Osteoblast (primary cell): ENCODE results near the gene ARID3C. TPM values are rescaled to one million over a fixed set of nuclear protein-coding genes. Genes with fewer than 3 reads are reported as not detected.

ENCODE experiments used
- DNase-seq: peaks from one replicate; pipeline ENCODE4 v3.0.0; 2011; ENCODE audit warnings: low spot score, mixed read lengths; ENCODE audit not compliant: insufficient read length; ENCODE audit errors: missing footprints
- H2AFZ ChIP-seq: 2 replicates; pipeline ENCODE4 v1.6.0; 2011; ENCODE audit warnings: mild to moderate bottlenecking, low read length
- H3K27ac ChIP-seq: 2 replicates; pipeline ENCODE4 v1.5.1; 2011; ENCODE audit warnings: mild to moderate bottlenecking, low read depth, low read length, moderate library complexity
- H3K27me3 ChIP-seq: 2 replicates; pipeline ENCODE4 v1.6.0; 2012; ENCODE audit warnings: mild to moderate bottlenecking, control low read depth, inconsistent platforms, low read length, moderate library complexity; ENCODE audit not compliant: insufficient read depth
- H3K36me3 ChIP-seq: 2 replicates; pipeline ENCODE4 v1.5.1; 2011; ENCODE audit warnings: mild to moderate bottlenecking, low read length, control low read depth, moderate library complexity; ENCODE audit not compliant: insufficient read depth
- H3K4me1 ChIP-seq: 2 replicates; pipeline ENCODE4 v1.5.1; 2011; ENCODE audit warnings: mild to moderate bottlenecking, low read length, control low read depth, moderate library complexity; ENCODE audit not compliant: insufficient read depth
- H3K4me2 ChIP-seq: 2 replicates; pipeline ENCODE4 v1.6.0; 2011; ENCODE audit warnings: mild to moderate bottlenecking, low read length; ENCODE audit not compliant: insufficient read depth
- H3K4me3 ChIP-seq: fragments of 200-600 bp; sonication (generic); 3 replicates; pipeline ENCODE4 v1.5.1; 2012; ENCODE audit warnings: mild to moderate bottlenecking, low read length, inconsistent platforms; ENCODE audit not compliant: insufficient read depth
- H3K79me2 ChIP-seq: 2 replicates; pipeline ENCODE4 v1.6.0; 2012; ENCODE audit warnings: mild to moderate bottlenecking, low read length, control low read depth, inconsistent platforms; ENCODE audit not compliant: insufficient read depth
- H3K9me3 ChIP-seq: 2 replicates; pipeline ENCODE4 v1.5.1; 2011; ENCODE audit warnings: low read depth, low read length, control low read depth
- H4K20me1 ChIP-seq: 2 replicates; pipeline ENCODE4 v1.6.0; 2012; ENCODE audit warnings: mild to moderate bottlenecking, low read length, control low read depth; ENCODE audit not compliant: insufficient read depth
- CTCF ChIP-seq: IDR thresholded peaks from 2 replicates; pipeline ENCODE4 v1.5.1; 2011; ENCODE audit warnings: mild to moderate bottlenecking, low read depth, low read length, moderate library complexity; ENCODE audit errors: extremely low read depth
- total RNA-seq: library from RNA; depleted of rRNA; stranded (reverse); fragments of >200 nt; gene quantifications from 2 replicates; pipeline ENCODE4 v1.2.3, GENCODE V29; 2012

Gene ARID3C
- total RNA-seq, 1 donor = under 0.01 TPM

- Histone ChIP-seq H3K9me3 (no peaks in the 10 kb centered on the region), H3K4me1 (peaks cover 8% of the 10 kb centered on the region), H4K20me1 (no peaks in the 10 kb centered on the region), H3K79me2 (peaks cover 11% of the 10 kb centered on the region), H3K27me3 (no peaks in the 10 kb centered on the region), H3K36me3 (no peaks in the 10 kb centered on the region), H3K4me2 (no peak overlapping the region), H2AFZ (no peak overlapping the region), H3K4me3 (no peak overlapping the region), H3K27ac (no peak overlapping the region)
- DNase-seq = peak; percentile 0
- TF ChIP-seq CTCF = no peak
Measured at GRCh38 chr9:34607331-34607730, 21.5 kb downstream of the ARID3C start.

DNA sequence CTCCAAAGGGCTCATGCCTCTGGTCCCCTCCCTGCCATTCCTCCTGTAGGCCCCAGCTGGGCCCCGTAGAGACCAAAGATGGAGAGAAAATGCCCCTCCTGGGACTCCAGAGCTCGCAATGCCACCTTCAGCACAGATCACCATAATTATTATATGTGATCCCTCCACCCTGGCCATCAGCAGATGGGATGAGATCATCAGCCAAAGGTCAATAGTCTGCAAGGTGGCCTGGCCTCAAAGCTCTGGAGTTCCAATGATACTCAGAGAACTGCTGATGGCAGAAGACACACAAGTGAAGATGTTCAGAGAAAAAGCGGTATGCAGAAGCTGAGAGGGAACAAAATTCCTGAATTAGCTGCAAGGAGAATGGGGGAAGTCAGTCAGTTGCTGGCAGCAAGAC, 22.0 kb downstream of the ARID3C start:
- peaks cover 11% of the 10 kb centered on the region for H3K79me2 ChIP-seq
- H3K4me3 ChIP-seq = no peak overlapping the region
- peak; percentile 59 for DNase-seq
- H3K27ac ChIP-seq = no peak overlapping the region
- no peaks in the 10 kb centered on the region for H3K36me3 ChIP-seq
- TF ChIP-seq CTCF = no peak
- H3K27me3 ChIP-seq = no peaks in the 10 kb centered on the region
- peaks cover 8% of the 10 kb centered on the region for H3K4me1 ChIP-seq
- no peak overlapping the region for H3K4me2 ChIP-seq
- no peaks in the 10 kb centered on the region for H3K9me3 ChIP-seq
- no peak overlapping the region for H2AFZ ChIP-seq
- no peaks in the 10 kb centered on the region for H4K20me1 ChIP-seq

DNA sequence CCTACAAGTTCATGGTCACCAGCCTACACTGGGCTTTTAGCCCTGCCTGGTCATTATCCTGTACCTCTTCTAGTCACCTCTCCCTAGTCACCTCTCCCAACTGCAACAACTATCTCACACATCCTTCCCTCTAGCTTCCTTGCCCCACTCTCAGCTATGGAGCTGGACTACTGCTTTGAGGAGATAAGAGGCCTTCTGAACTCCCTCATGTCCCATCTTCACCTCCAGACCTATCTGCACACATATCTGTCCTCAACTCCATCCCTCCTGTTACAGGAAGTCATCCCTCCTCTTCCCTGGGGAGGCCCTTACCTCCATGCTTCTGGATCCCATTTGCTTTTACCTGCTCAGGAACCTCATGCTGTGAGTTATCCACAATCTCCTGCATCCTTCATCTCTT, 22.7 kb downstream of the ARID3C start:
- Histone ChIP-seq H3K4me2 (no peak overlapping the region), H3K36me3 (no peaks in the 10 kb centered on the region), H3K27me3 (peaks cover under 1% of the 10 kb centered on the region), H3K4me1 (peaks cover 3% of the 10 kb centered on the region), H3K27ac (no peak overlapping the region), H4K20me1 (no peaks in the 10 kb centered on the region), H3K4me3 (no peak overlapping the region), H3K79me2 (peaks cover 5% of the 10 kb centered on the region), H3K9me3 (no peaks in the 10 kb centered on the region), H2AFZ (no peak overlapping the region)
- no peak for TF ChIP-seq CTCF
- DNase-seq = no peak

- no peak overlapping the region for H2AFZ ChIP-seq
- TF ChIP-seq CTCF = peak; percentile 91
- H3K4me3 ChIP-seq = no peak overlapping the region
- H3K36me3 ChIP-seq = no peaks in the 10 kb centered on the region
- no peak overlapping the region for H3K27ac ChIP-seq
- H3K4me1 ChIP-seq = no peaks in the 10 kb centered on the region
- peak; percentile 94 for DNase-seq
- H3K79me2 ChIP-seq = no peaks in the 10 kb centered on the region
- no peak overlapping the region for H3K4me2 ChIP-seq
- no peaks in the 10 kb centered on the region for H4K20me1 ChIP-seq
- no peaks in the 10 kb centered on the region for H3K9me3 ChIP-seq
- H3K27me3 ChIP-seq = peaks cover 6% of the 10 kb centered on the region
Measured at GRCh38 chr9:34603610-34604231, 25.1 kb downstream of the ARID3C start.
